HFFc6 (cell line): ENCODE results near the gene PGGT1B. TPM values are rescaled to one million over a fixed set of nuclear protein-coding genes. Genes with fewer than 3 reads are reported as not detected.
A peak's percentile ranks its signal among the peaks of the same experiment; 100 is the strongest.

Experiments
- DNase-seq: peaks from one replicate; pipeline ENCODE4 v3.0.0-alpha.2; 2018
- H3K27ac Mint-ChIP-seq: 2 replicates; pipeline ENCODE4 v1.8.0; 2020; ENCODE audit warnings: mild to moderate bottlenecking, mixed read lengths
- H3K27me3 Mint-ChIP-seq: 2 replicates; pipeline ENCODE4 v1.8.0; 2021; ENCODE audit warnings: mild to moderate bottlenecking, moderate library complexity, mixed read lengths; ENCODE audit not compliant: insufficient read depth
- H3K36me3 Mint-ChIP-seq: 2 replicates; pipeline ENCODE4 v1.8.0; 2021; ENCODE audit warnings: low read depth, mixed read lengths
- H3K4me1 Mint-ChIP-seq: 2 replicates; pipeline ENCODE4 v1.8.0; 2020; ENCODE audit warnings: low read depth, mixed read lengths
- H3K4me3 Mint-ChIP-seq: 2 replicates; pipeline ENCODE4 v1.8.0; 2020; ENCODE audit warnings: mild to moderate bottlenecking, moderate library complexity, mixed read lengths
- H3K9me3 Mint-ChIP-seq: 2 replicates; pipeline ENCODE4 v1.8.0; 2020; ENCODE audit warnings: mild to moderate bottlenecking, mixed read lengths
- total RNA-seq, 6 experiments: library from RNA; stranded (reverse); fragmentation: NEBNext Ultra II Directional; extraction: Animal tissue kit (Norgen Biotek cat#: 25700); gene quantifications; 2 replicates in 1 of 6; 3 replicates in 5 of 6; pipeline ENCODE4 v1.2.3, GENCODE V29; 2021
- TF ChIP-seq, protein P1 (sequence below): fragments of 200-600 bp; sonication (generic); IDR thresholded peaks from 2 replicates; pipeline ENCODE4 v1.5.0; 2021; ENCODE audit warnings: antibody characterized with exemption, mild to moderate bottlenecking

The PGGT1B gene
- total RNA-seq, 6 experiments from 2014 or later, result 28.2 to 40.1 (median 35.0) TPM

DNA sequence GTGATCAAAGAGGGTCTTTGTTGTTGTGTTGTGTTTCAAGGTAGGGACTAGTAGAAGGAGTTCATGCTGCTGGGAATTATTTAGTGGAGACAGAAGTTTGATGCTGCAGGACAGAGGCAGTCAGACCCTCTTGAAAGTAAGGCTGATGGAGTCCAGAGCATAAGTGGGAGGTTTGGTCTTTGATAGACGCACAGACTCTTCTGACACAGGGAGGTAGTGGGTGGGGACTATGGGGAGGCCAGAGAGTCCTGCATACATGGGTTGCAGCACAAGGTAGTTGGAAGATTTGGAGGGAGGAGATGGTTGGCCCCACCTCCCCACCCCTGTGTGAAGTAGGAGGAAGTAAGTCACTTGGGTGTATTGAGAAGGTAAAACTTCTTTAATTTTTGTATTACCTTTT is 36.1 kb upstream of the PGGT1B start:
- TF ChIP-seq, protein P1, sequence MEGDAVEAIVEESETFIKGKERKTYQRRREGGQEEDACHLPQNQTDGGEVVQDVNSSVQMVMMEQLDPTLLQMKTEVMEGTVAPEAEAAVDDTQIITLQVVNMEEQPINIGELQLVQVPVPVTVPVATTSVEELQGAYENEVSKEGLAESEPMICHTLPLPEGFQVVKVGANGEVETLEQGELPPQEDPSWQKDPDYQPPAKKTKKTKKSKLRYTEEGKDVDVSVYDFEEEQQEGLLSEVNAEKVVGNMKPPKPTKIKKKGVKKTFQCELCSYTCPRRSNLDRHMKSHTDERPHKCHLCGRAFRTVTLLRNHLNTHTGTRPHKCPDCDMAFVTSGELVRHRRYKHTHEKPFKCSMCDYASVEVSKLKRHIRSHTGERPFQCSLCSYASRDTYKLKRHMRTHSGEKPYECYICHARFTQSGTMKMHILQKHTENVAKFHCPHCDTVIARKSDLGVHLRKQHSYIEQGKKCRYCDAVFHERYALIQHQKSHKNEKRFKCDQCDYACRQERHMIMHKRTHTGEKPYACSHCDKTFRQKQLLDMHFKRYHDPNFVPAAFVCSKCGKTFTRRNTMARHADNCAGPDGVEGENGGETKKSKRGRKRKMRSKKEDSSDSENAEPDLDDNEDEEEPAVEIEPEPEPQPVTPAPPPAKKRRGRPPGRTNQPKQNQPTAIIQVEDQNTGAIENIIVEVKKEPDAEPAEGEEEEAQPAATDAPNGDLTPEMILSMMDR, result no peak
- DNase-seq, result no peak
- Mint-ChIP-seq H3K36me3 (no peaks in the 10 kb centered on the region), H3K4me3 (no peak overlapping the region), H3K27me3 (peaks cover 2% of the 10 kb centered on the region), H3K9me3 (no peaks in the 10 kb centered on the region), H3K27ac (no peak overlapping the region), H3K4me1 (peaks cover 14% of the 10 kb centered on the region)

DNA sequence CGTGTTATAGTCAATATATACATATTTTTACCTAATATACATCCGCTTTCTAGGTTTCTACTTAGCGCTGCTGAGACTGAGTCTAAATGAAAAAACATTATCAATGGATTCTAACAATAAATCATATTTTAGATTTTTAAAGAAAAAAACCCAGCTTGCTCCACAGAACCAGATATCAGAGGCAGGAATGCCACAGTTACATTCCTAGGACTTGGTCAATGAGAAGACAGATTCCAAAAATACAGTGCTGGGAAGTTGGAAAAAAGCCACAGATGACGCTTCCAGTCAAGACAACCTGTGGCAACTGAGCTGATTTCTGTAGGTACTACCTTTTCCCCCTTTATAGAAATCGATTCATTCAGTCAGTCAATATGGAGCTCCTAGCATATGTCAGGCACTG is 34.4 kb upstream of the PGGT1B start:
- Mint-ChIP-seq H3K4me1 (peaks cover 14% of the 10 kb centered on the region), H3K9me3 (no peaks in the 10 kb centered on the region), H3K36me3 (peaks cover 7% of the 10 kb centered on the region; the same call in 1 of the 2 replicates), H3K27me3 (peaks cover 2% of the 10 kb centered on the region), H3K4me3 (no peak overlapping the region), H3K27ac (no peak overlapping the region)
- no peak for DNase-seq
- TF ChIP-seq, protein P1, result no peak

DNA sequence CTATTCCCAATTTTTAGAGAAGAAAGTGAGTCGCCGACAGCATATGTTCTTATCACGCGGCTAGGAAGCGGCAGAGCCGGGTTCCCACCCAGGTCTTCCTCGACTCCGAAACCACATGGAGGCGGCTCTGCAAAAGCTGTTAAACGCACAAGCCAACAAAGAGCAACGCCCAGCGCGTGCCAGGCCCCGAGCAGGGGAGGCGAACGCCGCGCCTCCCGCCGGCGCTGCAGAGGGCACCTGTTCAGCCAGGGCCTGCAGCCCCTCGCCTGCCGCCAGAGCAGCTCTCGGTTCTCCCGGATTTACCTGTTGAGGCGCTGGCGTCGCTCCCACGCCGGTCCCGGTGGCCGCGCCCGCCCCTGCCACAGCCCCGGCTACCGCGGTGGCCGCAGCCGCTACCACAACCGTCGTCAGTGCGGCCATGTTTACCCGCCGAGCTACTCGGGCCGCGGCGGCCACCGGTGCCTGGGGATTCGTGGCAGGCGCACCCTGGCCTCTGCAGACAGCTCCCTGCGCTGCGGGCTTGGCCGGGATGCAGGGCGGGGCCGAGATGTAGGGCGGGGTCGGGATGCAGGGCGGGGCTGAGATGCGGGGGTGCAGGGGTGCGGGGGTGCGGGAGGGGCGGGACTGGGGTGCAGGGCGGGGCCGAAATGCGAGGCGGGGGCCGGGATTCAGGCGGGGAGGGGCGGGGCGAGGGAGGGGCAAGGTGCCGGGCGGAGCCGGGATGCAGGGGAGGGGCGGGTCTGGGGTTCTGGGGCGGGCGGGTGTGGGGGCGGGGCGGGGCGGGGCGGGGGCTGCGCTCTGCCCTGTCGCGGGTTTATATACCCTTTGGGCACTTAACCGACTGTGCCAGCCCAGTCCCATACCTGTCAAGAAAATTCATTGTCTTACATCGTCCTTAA is 33.7 kb upstream of the PGGT1B start, which contains the start of gene CCDC112:
Gene CCDC112 (minus strand): TSS at position 531 of the 899 bp plus-strand sequence. CDS start 111 bp downstream, at position 420.
- TF ChIP-seq, protein P1, result no peak
- H3K36me3 Mint-ChIP-seq, result peaks cover 9% of the 10 kb centered on the region; the same call in 1 of the 2 replicates
- peak; percentile 64 for DNase-seq
- peaks cover 2% of the 10 kb centered on the region for H3K27me3 Mint-ChIP-seq
- peak within 1 kb of the TSS; percentile 58 for H3K27ac Mint-ChIP-seq
- H3K4me3 Mint-ChIP-seq, result peak within 1 kb of the TSS; percentile 96
- no peaks in the 10 kb centered on the region for H3K9me3 Mint-ChIP-seq
- H3K4me1 Mint-ChIP-seq, result peaks cover 14% of the 10 kb centered on the region

DNA sequence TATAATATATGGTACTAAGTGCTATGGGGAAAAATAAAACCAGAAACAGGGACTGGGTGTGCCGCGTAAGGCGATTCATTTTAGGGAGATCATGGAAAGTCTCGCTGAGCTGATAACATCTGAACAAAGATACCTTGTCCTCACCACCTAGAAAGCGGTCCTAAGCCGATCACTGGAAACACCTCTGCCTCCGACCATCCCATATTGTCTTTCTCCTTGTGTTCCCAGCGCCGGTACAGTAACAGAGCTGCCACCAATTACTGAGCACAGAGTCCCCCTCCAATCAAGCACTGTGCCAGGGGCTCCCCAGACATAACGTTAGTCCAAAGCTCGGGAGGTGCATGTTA is 33.1 kb upstream of the PGGT1B start:
- Mint-ChIP-seq H3K27ac (peak overlapping the region; percentile 58), H3K4me1 (peaks cover 14% of the 10 kb centered on the region), H3K36me3 (peaks cover 9% of the 10 kb centered on the region; the same call in 1 of the 2 replicates), H3K4me3 (peak overlapping the region; percentile 96), H3K27me3 (peaks cover 2% of the 10 kb centered on the region), H3K9me3 (no peaks in the 10 kb centered on the region)
- TF ChIP-seq, protein P1, result no peak
- no peak for DNase-seq

DNA sequence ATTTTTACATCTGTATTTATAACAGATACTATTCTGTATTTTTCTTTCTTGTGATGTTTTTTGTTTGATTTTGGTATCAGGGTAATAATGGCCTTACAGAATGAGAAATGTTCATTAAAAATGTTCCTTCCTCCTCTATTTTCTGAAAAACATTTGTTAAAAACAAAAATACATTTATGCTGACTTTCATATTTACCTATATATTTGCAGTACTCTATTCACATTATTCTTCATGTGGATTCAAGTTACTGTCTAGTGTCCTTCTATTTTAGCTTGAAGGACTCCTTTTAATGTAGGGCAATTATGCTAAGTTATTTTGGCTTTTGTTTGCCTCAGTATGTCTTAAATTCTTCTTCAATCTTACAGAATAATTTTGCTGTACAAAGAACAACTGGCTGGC is 28.7 kb upstream of the PGGT1B start:
- H3K4me1 Mint-ChIP-seq, result peaks cover 20% of the 10 kb centered on the region
- H3K4me3 Mint-ChIP-seq, result no peak overlapping the region
- H3K36me3 Mint-ChIP-seq, result peaks cover 9% of the 10 kb centered on the region; the same call in 1 of the 2 replicates
- TF ChIP-seq, protein P1, result no peak
- H3K27me3 Mint-ChIP-seq, result peaks cover 1% of the 10 kb centered on the region
- no peaks in the 10 kb centered on the region for H3K9me3 Mint-ChIP-seq
- H3K27ac Mint-ChIP-seq, result no peak overlapping the region
- DNase-seq, result no peak
